CD14-positive monocyte (primary cell): ENCODE measurements around the gene MESD. TPM values are rescaled to one million over a fixed set of nuclear protein-coding genes. Genes with fewer than 3 reads are reported as not detected.

ENCODE experiments used
- DNase-seq, 3 donors: peaks; one replicate each; pipeline ENCODE4 v3.0.0-alpha.2; 2011 to 2022
- H2AFZ ChIP-seq: 2 replicates; pipeline ENCODE4 v1.6.0; 2012; ENCODE audit warnings: mild to moderate bottlenecking, low read depth, low read length, inconsistent platforms; ENCODE audit not compliant: insufficient read depth, poor library complexity, severe bottlenecking
- H3K27ac ChIP-seq, 2 donors: 1 replicate in 1 of 2; 2 replicates in 1 of 2; pipeline ENCODE4 v1.5.1; 2012 to 2013; ENCODE audit warnings: low read length in 2 of 2, control low read depth in 1 of 2, inconsistent platforms in 1 of 2, low read depth in 1 of 2, mild to moderate bottlenecking in 1 of 2
- H3K27me3 ChIP-seq, 2 donors: one replicate each; pipeline versions ENCODE4 v1.6.0 to v1.6.1; 2011 to 2013; ENCODE audit warnings: low read length in 2 of 2; ENCODE audit not compliant: control insufficient read depth in 2 of 2, insufficient read depth in 2 of 2
- H3K36me3 ChIP-seq, 2 donors: replicated peaks in 1 of 2; 1 replicate in 1 of 2; 2 replicates in 1 of 2; pipeline versions ENCODE4 v1.5.1 to v1.6.1; 2012 to 2013; ENCODE audit warnings: low read length in 2 of 2, control low read depth in 1 of 2, inconsistent platforms in 1 of 2, mild to moderate bottlenecking in 1 of 2; ENCODE audit not compliant: insufficient read depth in 2 of 2, control insufficient read depth in 1 of 2
- H3K4me1 ChIP-seq, 2 donors: 1 replicate in 1 of 2; 2 replicates in 1 of 2; pipeline versions ENCODE4 v1.5.1 to v1.6.1; 2012 to 2013; ENCODE audit warnings: low read length in 2 of 2, control low read depth in 1 of 2, inconsistent platforms in 1 of 2, mild to moderate bottlenecking in 1 of 2, moderate library complexity in 1 of 2; ENCODE audit not compliant: insufficient read depth in 2 of 2, control insufficient read depth in 1 of 2
- H3K4me2 ChIP-seq: replicated peaks from 2 replicates; pipeline ENCODE3; 2012; ENCODE audit warnings: low read length, moderate library complexity, mild to moderate bottlenecking; ENCODE audit not compliant: poor library complexity, severe bottlenecking; ENCODE audit errors: extremely low read depth
- H3K4me3 ChIP-seq, 3 experiments: fragments of 200-600 bp in 1 of 3; sonication (generic) in 1 of 3; replicated peaks in 1 of 3; 1 replicate in 2 of 3; 2 replicates in 1 of 3; pipeline ENCODE4 v1.5.1; 2011 to 2013; ENCODE audit warnings: low read length in 3 of 3, mild to moderate bottlenecking in 3 of 3, control low read depth in 2 of 3, low read depth in 2 of 3, inconsistent platforms in 1 of 3, moderate library complexity in 1 of 3
- H3K79me2 ChIP-seq: 2 replicates; pipeline ENCODE4 v1.6.0; 2012; ENCODE audit warnings: mild to moderate bottlenecking, control low read depth, inconsistent platforms, low read length, moderate library complexity; ENCODE audit not compliant: insufficient read depth
- H3K9ac ChIP-seq: 2 replicates; pipeline ENCODE4 v1.6.0; 2017; ENCODE audit warnings: low read length, mild to moderate bottlenecking; ENCODE audit not compliant: insufficient read depth, poor library complexity, severe bottlenecking
- H3K9me3 ChIP-seq, 2 donors: replicated peaks in 1 of 2; 1 replicate in 1 of 2; 2 replicates in 1 of 2; pipeline versions ENCODE4 v1.5.1 to v1.6.1; 2012 to 2013; ENCODE audit warnings: low read length in 2 of 2, control low read depth in 1 of 2; ENCODE audit not compliant: control insufficient read depth in 1 of 2, insufficient read depth in 1 of 2
- H4K20me1 ChIP-seq: 2 replicates; pipeline ENCODE4 v1.6.0; 2012; ENCODE audit warnings: mild to moderate bottlenecking, low read length, control low read depth, moderate library complexity; ENCODE audit not compliant: insufficient read depth
- H3K27ac Mint-ChIP-seq, 7 donors: one replicate each; pipeline ENCODE4 v1.8.0; 2020; ENCODE audit warnings: mild to moderate bottlenecking in 7 of 7, mixed read lengths in 7 of 7, moderate library complexity in 6 of 7, inconsistent platforms in 2 of 7
- H3K27me3 Mint-ChIP-seq, 3 donors: one replicate each; pipeline ENCODE4 v1.8.0; 2021 to 2022; ENCODE audit warnings: low read depth in 3 of 3, mild to moderate bottlenecking in 3 of 3, mixed read lengths in 3 of 3, moderate library complexity in 3 of 3, inconsistent platforms in 1 of 3
- H3K36me3 Mint-ChIP-seq, 2 donors: one replicate each; pipeline ENCODE4 v1.8.0; 2020; ENCODE audit warnings: mixed read lengths in 2 of 2, inconsistent platforms in 1 of 2, mild to moderate bottlenecking in 1 of 2
- H3K4me1 Mint-ChIP-seq: one replicate; pipeline ENCODE4 v1.8.0; 2020; ENCODE audit warnings: mild to moderate bottlenecking, mixed read lengths
- H3K4me3 Mint-ChIP-seq, 2 donors: one replicate each; pipeline ENCODE4 v1.8.0; 2020; ENCODE audit warnings: mild to moderate bottlenecking in 2 of 2, mixed read lengths in 2 of 2, moderate library complexity in 1 of 2
- H3K9me3 Mint-ChIP-seq, 7 donors: one replicate each; pipeline ENCODE4 v1.8.0; 2020 to 2022; ENCODE audit warnings: mixed read lengths in 7 of 7, mild to moderate bottlenecking in 6 of 7, moderate library complexity in 6 of 7, inconsistent platforms in 2 of 7
- CTCF ChIP-seq: fragments of 200-600 bp; IDR thresholded peaks from one replicate; pipeline ENCODE4 v1.8.0; 2022; ENCODE audit warnings: antibody characterized with exemption, mild to moderate bottlenecking
- WGBS: methylation state at CpG from one replicate; pipeline ENCODE4 v1.1.5; 2013; ENCODE audit warnings: missing lambda C conversion rate; ENCODE audit not compliant: insufficient coverage; 5-methylcytosine and 5-hydroxymethylcytosine counted together
- intact Hi-C, 2 donors: fragments of 100-400 bp; cut with micrococcal nuclease; formaldehyde crosslinking; loops; one replicate each; pipeline versions ENCODE4 v1.15.0 to v1.15.1; 2023
- polyA plus RNA-seq, 3 donors: library from polyadenylated mRNA; depleted of rRNA in 1 of 3; unstranded in 2 of 3; stranded (reverse) in 1 of 3; fragments of 300-500 nt in 2 of 3; fragments of >200 nt in 1 of 3; fragmentation: Illumina TruSeq in 2 of 3; gene quantifications; 1 replicate in 2 of 3; 2 replicates in 1 of 3; pipeline ENCODE4 v1.2.3, GENCODE V29; 2012 to 2021

MESD gene
- polyA plus RNA-seq, 3 donors, result 5.6 to 15.7 (median 13.1) TPM

- H3K27me3 Mint-ChIP-seq, result peaks cover 0 to 5% (median 0%) of the 10 kb centered on the region in 3 donors
- H3K4me1 ChIP-seq, result peaks cover 22 to 23% of the 10 kb centered on the region in 2 donors
- no peaks in the 10 kb centered on the region for H3K9me3 ChIP-seq
- WGBS, result no CpG with 5 or more reads among the region's 1 CpG
- H3K4me3 ChIP-seq, result no peak overlapping the region
- peaks cover 0 to 3% of the 10 kb centered on the region in 2 donors for H3K36me3 Mint-ChIP-seq
- peaks cover 0 to 5% (median 3%) of the 10 kb centered on the region in 7 donors for H3K9me3 Mint-ChIP-seq
- H3K4me1 Mint-ChIP-seq, result peaks cover 23% of the 10 kb centered on the region
- H2AFZ ChIP-seq, result no peak overlapping the region
- no peaks in the 10 kb centered on the region for H4K20me1 ChIP-seq
- no peak for TF ChIP-seq CTCF
- no peak for DNase-seq
- no peak overlapping the region for H3K9ac ChIP-seq
- H3K36me3 ChIP-seq, result no peaks in the 10 kb centered on the region
- no peak overlapping the region for H3K4me2 ChIP-seq
- no peaks in the 10 kb centered on the region for H3K27me3 ChIP-seq
- no peaks in the 10 kb centered on the region for H3K79me2 ChIP-seq
- intact Hi-C loops, result loop anchor here in 1 of 2 donors (10.0 kb wide), 1 partner anchor 48 kb away; the partner anchor contains the start of gene MESD
- no peak overlapping the region for H3K27ac ChIP-seq
- no peak overlapping the region for H3K27ac Mint-ChIP-seq
- no peak overlapping the region for H3K4me3 Mint-ChIP-seq
Observed at GRCh38 chr15:81032818-81033217, 43.2 kb upstream of the MESD start.

- Histone ChIP-seq H3K4me1 (peaks cover 22 to 23% of the 10 kb centered on the region in 2 donors), H3K9me3 (no peaks in the 10 kb centered on the region), H4K20me1 (no peaks in the 10 kb centered on the region), H3K79me2 (no peaks in the 10 kb centered on the region), H3K36me3 (no peaks in the 10 kb centered on the region), H3K27me3 (no peaks in the 10 kb centered on the region), H3K4me2 (no peak overlapping the region), H3K4me3 (no peak overlapping the region), H3K27ac (no peak overlapping the region), H3K9ac (no peak overlapping the region), H2AFZ (no peak overlapping the region)
- Mint-ChIP-seq H3K36me3 (peaks cover 0 to 3% of the 10 kb centered on the region in 2 donors), H3K27ac (no peak overlapping the region), H3K9me3 (peaks cover 0 to 5% (median 3%) of the 10 kb centered on the region in 7 donors), H3K4me3 (no peak overlapping the region), H3K4me1 (peaks cover 23% of the 10 kb centered on the region), H3K27me3 (peaks cover 0 to 5% (median 0%) of the 10 kb centered on the region in 3 donors)
- 89% methylated on average over 4 of the region's 4 CpGs for WGBS
- TF ChIP-seq CTCF, result no peak
- intact Hi-C loops, result loop anchor here in 1 of 2 donors (10.0 kb wide), 1 partner anchor 48 kb away; the partner anchor contains the start of gene MESD
- no peak for DNase-seq
Observed at GRCh38 chr15:81032355-81032754, 42.7 kb upstream of the MESD start.
